SK-N-SH (cell line): ENCODE results near the gene VASN.

ENCODE experiments used
- FOXJ3 ChIP-seq: sonication (generic); formaldehyde crosslinking; IDR thresholded peaks from 2 replicates; pipeline ENCODE4 v1.5.1; 2020; ENCODE audit warnings: mild to moderate bottlenecking, missing genetic modification reagents
- JUND ChIP-seq: IDR thresholded peaks from 2 replicates; pipeline ENCODE4 v1.4.0; 2012
- MEF2A ChIP-seq: IDR thresholded peaks from 2 replicates; pipeline ENCODE4 v1.4.0; 2012; ENCODE audit warnings: low read depth, borderline replicate concordance
- POLR2AphosphoS5 ChIP-seq: IDR thresholded peaks from 2 replicates; pipeline ENCODE4 v1.6.1; 2012; ENCODE audit warnings: low read depth, low read length
- RFX5 ChIP-seq: IDR thresholded peaks from 2 replicates; pipeline ENCODE4 v1.6.1; 2012; ENCODE audit warnings: mild to moderate bottlenecking, improper control_type of control experiment, low read length

DNA sequence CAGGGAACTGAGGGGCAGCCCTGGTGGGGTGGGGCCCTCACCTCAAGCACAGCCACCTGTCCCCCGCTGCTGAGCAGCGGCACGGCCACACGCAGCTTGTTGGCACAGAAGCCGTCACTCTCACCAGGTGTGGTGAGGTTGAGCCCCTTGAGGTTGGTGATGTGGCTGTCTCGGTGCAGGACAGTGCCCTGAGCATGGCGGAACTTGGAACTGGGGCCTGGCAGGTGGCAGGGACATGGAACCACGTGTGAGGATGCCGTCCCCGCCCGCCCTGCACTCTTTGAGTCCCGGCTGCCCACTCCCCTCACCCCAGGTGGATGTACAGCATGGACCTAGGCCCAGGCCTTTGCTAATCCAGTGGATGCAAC is 9.7 kb upstream of the VASN start:
- TF ChIP-seq POLR2AphosphoS5 (no peak), RFX5 (no peak), FOXJ3 (no peak), JUND (no peak), MEF2A (no peak)
